SU-DHL-6 (cell line): ENCODE data around the gene SPNS2.

Source experiments
- H2AFZ ChIP-seq: fragments of 200-600 bp; sonication (generic); 2 replicates; pipeline ENCODE4 v1.6.1; 2014; ENCODE audit warnings: low read depth, mild to moderate bottlenecking, moderate library complexity, mixed read lengths, antibody characterized with exemption, low read length; ENCODE audit not compliant: severe bottlenecking
- H3F3A ChIP-seq: fragments of 200-600 bp; shearing (Covaris generic); 2 replicates; pipeline ENCODE4 v1.6.0; 2016; ENCODE audit warnings: antibody characterized with exemption, mild to moderate bottlenecking; ENCODE audit not compliant: insufficient read depth
- H3K27ac ChIP-seq: fragments of 200-600 bp; sonication (generic); 2 replicates; pipeline ENCODE4 v1.5.1; 2016; ENCODE audit warnings: low read depth, mild to moderate bottlenecking, low read length, moderate library complexity, mixed read lengths
- H3K27me3 ChIP-seq: fragments of 200-600 bp; sonication (generic), shearing (Covaris generic); 2 replicates; pipeline ENCODE4 v1.6.0; 2014; ENCODE audit warnings: mild to moderate bottlenecking, low read length
- H3K36me3 ChIP-seq: fragments of 200-600 bp; sonication (generic); 2 replicates; pipeline ENCODE4 v1.6.1; 2014; ENCODE audit warnings: mild to moderate bottlenecking, low read length, mixed read lengths
- H3K4me2 ChIP-seq: fragments of 300-600, 200-600 bp; shearing (Covaris generic), sonication (generic); 2 replicates; pipeline ENCODE4 v1.6.0; 2014; ENCODE audit warnings: low read length, low read depth, mild to moderate bottlenecking; ENCODE audit not compliant: poor library complexity, severe bottlenecking
- H3K4me3 ChIP-seq: fragments of 200-600 bp; sonication (generic); 2 replicates; pipeline ENCODE4 v1.5.1; 2014; ENCODE audit warnings: antibody characterized with exemption, low read length, mild to moderate bottlenecking, mixed read lengths; ENCODE audit not compliant: insufficient read depth, poor library complexity, severe bottlenecking
- H3K79me2 ChIP-seq: fragments of 200-600 bp; sonication (generic); 2 replicates; pipeline ENCODE4 v1.6.1; 2014; ENCODE audit warnings: mild to moderate bottlenecking, low read length, moderate library complexity; ENCODE audit not compliant: insufficient read depth
- H3K9ac ChIP-seq: fragments of 200-600 bp; sonication (generic); 2 replicates; pipeline ENCODE4 v1.7.0; 2014; ENCODE audit warnings: mild to moderate bottlenecking, low read length
- H3K9me2 ChIP-seq: fragments of 200-600 bp; sonication (generic); replicated peaks from 2 replicates; pipeline ENCODE4 v1.6.1; 2014; ENCODE audit warnings: low read length; ENCODE audit not compliant: insufficient read depth
- H3K9me3 ChIP-seq: fragments of 200-600 bp; sonication (generic); 2 replicates; pipeline ENCODE4 v1.6.1; 2014; ENCODE audit warnings: low read length, mixed read lengths; ENCODE audit not compliant: insufficient read depth
- H4K20me1 ChIP-seq: fragments of 200-600 bp; sonication (generic); 2 replicates; pipeline ENCODE4 v1.6.1; 2014; ENCODE audit warnings: low read depth, mild to moderate bottlenecking, antibody characterized with exemption, low read length, moderate library complexity, mixed read lengths
- CTCF ChIP-seq: fragments of 200-600 bp; sonication (generic); IDR thresholded peaks from one replicate; pipeline ENCODE4 v1.5.1; 2017; ENCODE audit warnings: antibody characterized with exemption, mild to moderate bottlenecking, low read length, moderate library complexity; ENCODE audit not compliant: insufficient read depth, poor library complexity, severe bottlenecking
- EZH2phosphoT487 ChIP-seq: fragments of 200-600 bp; sonication (generic), shearing (Covaris generic); conservative IDR thresholded peaks from 2 replicates; pipeline ENCODE4 v1.6.1; 2018; ENCODE audit warnings: mild to moderate bottlenecking, antibody characterized with exemption, low read length, moderate library complexity, mixed read lengths

SPNS2 gene

GRCh38 chr17:4534515-4534914 is 35.8 kb downstream of the SPNS2 start:
- Histone ChIP-seq H3K9ac (no peak overlapping the region), H3K4me2 (no peak overlapping the region), H4K20me1 (no peaks in the 10 kb centered on the region), H3K9me2 (no peaks in the 10 kb centered on the region), H3K27ac (no peak overlapping the region), H3K36me3 (no peaks in the 10 kb centered on the region), H3K9me3 (no peaks in the 10 kb centered on the region), H3K27me3 (no peaks in the 10 kb centered on the region), H3K4me3 (no peak overlapping the region), H2AFZ (no peak overlapping the region), H3K79me2 (no peaks in the 10 kb centered on the region), H3F3A (peaks cover 7% of the 10 kb centered on the region; the same call in 1 of the 2 replicates)
- TF ChIP-seq CTCF (no peak), EZH2phosphoT487 (no peak)

GRCh38 chr17:4534928-4535666 is 36.4 kb downstream of the SPNS2 start:
- no peaks in the 10 kb centered on the region for H3K9me2 ChIP-seq
- H3K9ac ChIP-seq = no peak overlapping the region
- no peaks in the 10 kb centered on the region for H3K9me3 ChIP-seq
- no peaks in the 10 kb centered on the region for H4K20me1 ChIP-seq
- peaks cover 7% of the 10 kb centered on the region; the same call in 1 of the 2 replicates for H3F3A ChIP-seq
- no peaks in the 10 kb centered on the region for H3K79me2 ChIP-seq
- no peaks in the 10 kb centered on the region for H3K27me3 ChIP-seq
- H2AFZ ChIP-seq = no peak overlapping the region
- no peak overlapping the region for H3K4me2 ChIP-seq
- H3K27ac ChIP-seq = no peak overlapping the region
- no peak overlapping the region for H3K4me3 ChIP-seq
- H3K36me3 ChIP-seq = no peaks in the 10 kb centered on the region
- TF ChIP-seq EZH2phosphoT487 (no peak), CTCF (no peak)

DNA sequence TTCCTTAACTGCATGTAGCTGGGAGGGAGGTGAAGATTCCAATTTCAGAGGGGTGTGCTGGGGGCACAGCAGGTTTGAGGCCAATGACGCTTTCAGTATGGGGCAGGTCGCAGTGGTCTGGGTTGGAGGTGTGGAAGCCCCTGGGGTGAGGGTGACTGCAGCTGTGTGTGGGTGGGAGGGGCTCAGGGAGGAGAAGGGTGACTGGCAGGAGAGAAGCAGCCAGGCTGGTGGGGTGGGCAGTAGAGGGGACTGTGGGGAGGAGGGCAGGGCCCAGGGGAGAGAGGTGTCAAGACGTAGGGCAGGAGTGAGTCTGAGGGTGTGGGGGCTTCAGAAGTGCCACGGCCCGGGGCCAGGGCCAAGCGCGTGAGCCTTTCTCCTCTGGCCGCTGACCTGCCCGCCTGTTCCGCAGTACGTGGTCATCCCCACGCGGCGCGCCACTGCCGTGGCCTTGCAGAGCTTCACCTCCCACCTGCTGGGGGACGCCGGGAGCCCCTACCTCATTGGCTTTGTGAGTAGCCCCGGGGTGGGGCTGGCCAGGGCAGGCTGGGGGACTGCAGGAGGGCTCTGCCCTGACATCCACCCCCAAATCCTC is 37.1 kb downstream of the SPNS2 start:
- Histone ChIP-seq H3K79me2 (no peaks in the 10 kb centered on the region), H3K4me2 (no peak overlapping the region), H3K36me3 (no peaks in the 10 kb centered on the region), H3K4me3 (no peak overlapping the region), H3K9me2 (no peaks in the 10 kb centered on the region), H3F3A (peaks cover 7% of the 10 kb centered on the region; the same call in 1 of the 2 replicates), H4K20me1 (no peaks in the 10 kb centered on the region), H3K27me3 (no peaks in the 10 kb centered on the region), H3K9ac (no peak overlapping the region), H3K27ac (no peak overlapping the region), H3K9me3 (no peaks in the 10 kb centered on the region), H2AFZ (no peak overlapping the region)
- TF ChIP-seq EZH2phosphoT487 (no peak), CTCF (no peak)
